ENCODE data around the gene SUPT4H1.

The SUPT4H1 gene

GRCh38 chr17:58321571-58322525 lies 30.2 kb downstream of the SUPT4H1 start:
- in situ Hi-C loops (cut with MboI; ENCODE audit: low sequenced_read_pairs) = no loop called here

- in situ Hi-C loops (cut with MboI; ENCODE audit: low sequenced_read_pairs) = no loop called here
Measured at GRCh38 chr17:58320570-58321323, 31.3 kb downstream of the SUPT4H1 start.

GRCh38 chr17:58320163-58320558 lies 31.8 kb downstream of the SUPT4H1 start:
- in situ Hi-C loops (cut with MboI; ENCODE audit: low sequenced_read_pairs) = no loop called here

- in situ Hi-C loops (cut with MboI; ENCODE audit: low sequenced_read_pairs) = loop anchor here (10.0 kb wide), 1 partner anchor 125 kb away; no protein-coding TSS in a partner anchor
Measured at GRCh38 chr17:58319173-58320162, 32.5 kb downstream of the SUPT4H1 start.

- in situ Hi-C loops (cut with MboI; ENCODE audit: low sequenced_read_pairs) = loop anchor here (10.0 kb wide), 1 partner anchor 126 kb away; no protein-coding TSS in a partner anchor
Measured at GRCh38 chr17:58318627-58319172, 33.3 kb downstream of the SUPT4H1 start.

- in situ Hi-C loops (cut with MboI; ENCODE audit: low sequenced_read_pairs) = loop anchor here (10.0 kb wide), 1 partner anchor 127 kb away; no protein-coding TSS in a partner anchor
Measured at GRCh38 chr17:58318065-58318481, 33.9 kb downstream of the SUPT4H1 start.

GRCh38 chr17:58317421-58318064 lies 34.5 kb downstream of the SUPT4H1 start:
- in situ Hi-C loops (cut with MboI; ENCODE audit: low sequenced_read_pairs) = loop anchor here (10.0 kb wide), 1 partner anchor 127 kb away; no protein-coding TSS in a partner anchor

GRCh38 chr17:58316260-58316960 lies 35.6 kb downstream of the SUPT4H1 start:
- in situ Hi-C loops (cut with MboI; ENCODE audit: low sequenced_read_pairs) = loop anchor here (10.0 kb wide), 1 partner anchor 128 kb away; no protein-coding TSS in a partner anchor

- in situ Hi-C loops (cut with MboI; ENCODE audit: low sequenced_read_pairs) = loop anchor here (10.0 kb wide), 1 partner anchor 129 kb away; no protein-coding TSS in a partner anchor
Measured at GRCh38 chr17:58315750-58316149, 36.3 kb downstream of the SUPT4H1 start.

GRCh38 chr17:58315281-58315711 lies 36.7 kb downstream of the SUPT4H1 start:
- in situ Hi-C loops (cut with MboI; ENCODE audit: low sequenced_read_pairs) = loop anchor here (10.0 kb wide), 1 partner anchor 130 kb away; no protein-coding TSS in a partner anchor

GRCh38 chr17:58314706-58315015 lies 37.3 kb downstream of the SUPT4H1 start:
- in situ Hi-C loops (cut with MboI; ENCODE audit: low sequenced_read_pairs) = loop anchor here (10.0 kb wide), 1 partner anchor 130 kb away; no protein-coding TSS in a partner anchor

GRCh38 chr17:58313815-58314705 lies 37.9 kb downstream of the SUPT4H1 start:
- in situ Hi-C loops (cut with MboI; ENCODE audit: low sequenced_read_pairs) = loop anchor here (10.0 kb wide), 1 partner anchor 131 kb away; no protein-coding TSS in a partner anchor

GRCh38 chr17:58312829-58313228 lies 39.2 kb downstream of the SUPT4H1 start:
- in situ Hi-C loops (cut with MboI; ENCODE audit: low sequenced_read_pairs) = loop anchor here (10.0 kb wide), 1 partner anchor 132 kb away; no protein-coding TSS in a partner anchor

GRCh38 chr17:58312021-58312630 lies 39.9 kb downstream of the SUPT4H1 start:
- in situ Hi-C loops (cut with MboI; ENCODE audit: low sequenced_read_pairs) = loop anchor here (10.0 kb wide), 1 partner anchor 133 kb away; no protein-coding TSS in a partner anchor

GRCh38 chr17:58311429-58311894 lies 40.5 kb downstream of the SUPT4H1 start:
- in situ Hi-C loops (cut with MboI; ENCODE audit: low sequenced_read_pairs) = loop anchor here (10.0 kb wide), 1 partner anchor 133 kb away; no protein-coding TSS in a partner anchor

- in situ Hi-C loops (cut with MboI; ENCODE audit: low sequenced_read_pairs) = loop anchor here (10.0 kb wide), 1 partner anchor 134 kb away; no protein-coding TSS in a partner anchor
Measured at GRCh38 chr17:58310511-58311428, 41.2 kb downstream of the SUPT4H1 start.

All from HL-60/S4 (cell line).